Caco-2 (cell line): ENCODE measurements around the gene LRP1-AS. TPM values are rescaled to one million over a fixed set of nuclear protein-coding genes. Genes with fewer than 3 reads are reported as not detected.

ENCODE experiments used
- BruUV-seq: library from RNA; stranded (reverse); fragments of 400-500 nt; replicated peaks from 2 replicates; lab custom pipeline; 2021; lab: Mats Ljungman, UMichigan
- CTCF ChIA-PET: fragments of 300-600 bp; sonication (Branson Sonifier 250); formaldehyde crosslinking; loops from one replicate; lab custom pipeline; 2022; ENCODE audit warnings: antibody characterized with exemption; lab: Charles Lee
- POLR2A ChIA-PET: fragments of 300-600 bp; sonication (Branson Sonifier 250); formaldehyde crosslinking; loops from one replicate; lab custom pipeline; 2022; ENCODE audit warnings: antibody characterized with exemption; lab: Charles Lee
- DNase-seq, 2 experiments: peaks; one replicate each; pipeline versions ENCODE4 v3.0.0 to v3.0.0-alpha.2; 2020 to 2022
- H3K27me3 ChIP-seq: replicated peaks from 2 replicates; pipeline ENCODE4 v1.6.0; 2011; ENCODE audit warnings: low read length; ENCODE audit not compliant: control insufficient read depth, insufficient read depth
- H3K36me3 ChIP-seq: 2 replicates; pipeline ENCODE4 v1.5.1; 2011; ENCODE audit warnings: low read length; ENCODE audit not compliant: control insufficient read depth, insufficient read depth
- H3K4me1 ChIP-seq: fragments of 250-450 bp; sonication (Bioruptor Pico); 2 replicates; pipeline ENCODE4 v1.5.1; 2020; ENCODE audit warnings: mild to moderate bottlenecking
- H3K4me3 ChIP-seq: 2 replicates; pipeline ENCODE4 v1.5.1; 2011; ENCODE audit warnings: low read depth, mild to moderate bottlenecking, control low read depth, low read length
- H3K9me3 ChIP-seq: fragments of 250-450 bp; sonication (Bioruptor Pico); 2 replicates; pipeline ENCODE4 v1.5.1; 2020; ENCODE audit warnings: mild to moderate bottlenecking, moderate library complexity
- H3K27ac Mint-ChIP-seq: one replicate; pipeline ENCODE4 v1.8.0; 2022; ENCODE audit warnings: mixed read lengths; ENCODE audit not compliant: unreplicated experiment
- H3K27me3 Mint-ChIP-seq: one replicate; pipeline ENCODE4 v1.8.0; 2022; ENCODE audit warnings: mixed read lengths; ENCODE audit not compliant: insufficient read depth, unreplicated experiment
- H3K36me3 Mint-ChIP-seq: one replicate; pipeline ENCODE4 v1.8.0; 2022; ENCODE audit warnings: mild to moderate bottlenecking, mixed read lengths; ENCODE audit not compliant: insufficient read depth, unreplicated experiment
- H3K4me1 Mint-ChIP-seq: one replicate; pipeline ENCODE4 v1.8.0; 2022; ENCODE audit warnings: low read depth, mixed read lengths; ENCODE audit not compliant: unreplicated experiment
- H3K4me3 Mint-ChIP-seq: one replicate; pipeline ENCODE4 v1.8.0; 2022; ENCODE audit warnings: mild to moderate bottlenecking, moderate library complexity, mixed read lengths; ENCODE audit not compliant: unreplicated experiment
- H3K9me3 Mint-ChIP-seq: one replicate; pipeline ENCODE4 v1.8.0; 2022; ENCODE audit warnings: mixed read lengths; ENCODE audit not compliant: unreplicated experiment
- CTCF ChIP-seq, 2 experiments: fragments of 200-600 bp in 1 of 2; IDR thresholded peaks; 1 replicate in 1 of 2; 2 replicates in 1 of 2; pipeline versions ENCODE4 v1.5.1 to v1.8.0; 2011 to 2022; ENCODE audit warnings: antibody characterized with exemption in 1 of 2, control low read depth in 1 of 2, inconsistent platforms in 1 of 2, low read depth in 1 of 2, low read length in 1 of 2, mild to moderate bottlenecking in 1 of 2, moderate library complexity in 1 of 2; ENCODE audit not compliant: insufficient read depth in 1 of 2, severe bottlenecking in 1 of 2, unreplicated experiment in 1 of 2
- intact Hi-C: fragments of 100-400 bp; cut with micrococcal nuclease; formaldehyde crosslinking; loops from one replicate; pipeline ENCODE4 v1.10.0; 2022; ENCODE audit not compliant: unreplicated experiment
- total RNA-seq: library from RNA; stranded (reverse); gene quantifications from 2 replicates; pipeline ENCODE4 v1.2.3, GENCODE V29; 2022

The LRP1-AS gene
- total RNA-seq, 1 experiment from 2014 or later: not detected

- intact Hi-C loops: no loop called here
- Mint-ChIP-seq H3K27ac (no peak overlapping the region), H3K9me3 (no peaks in the 10 kb centered on the region), H3K4me1 (no peaks in the 10 kb centered on the region), H3K4me3 (no peak overlapping the region), H3K36me3 (peaks cover 41% of the 10 kb centered on the region), H3K27me3 (no peaks in the 10 kb centered on the region)
- POLR2A ChIA-PET: no interaction called here
- Histone ChIP-seq H3K4me3 (no peak overlapping the region), H3K9me3 (no peaks in the 10 kb centered on the region), H3K27me3 (no peaks in the 10 kb centered on the region), H3K36me3 (peaks cover 8% of the 10 kb centered on the region), H3K4me1 (no peaks in the 10 kb centered on the region)
- CTCF ChIA-PET: interaction anchor here (1.0 kb wide), 1 partner anchor 16 kb away, joined by 3 read pairs; no protein-coding TSS in a partner anchor
- no peak for DNase-seq
- BruUV-seq: no TSS peak
- no peak for TF ChIP-seq CTCF (IDR thresholded peaks at IDR 0.05; ENCODE audit: insufficient read depth in 1 of 2, low read depth in 1 of 2, low read length in 1 of 2, severe bottlenecking in 1 of 2, unreplicated experiment in 1 of 2)
These were observed 43.4 kb upstream of the LRP1-AS start for GRCh38 chr12:57190821-57191220.

- peaks cover 42% of the 10 kb centered on the region for H3K36me3 Mint-ChIP-seq
- Histone ChIP-seq H3K4me3 (no peak overlapping the region), H3K36me3 (peaks cover 8% of the 10 kb centered on the region), H3K9me3 (no peaks in the 10 kb centered on the region), H3K4me1 (no peaks in the 10 kb centered on the region), H3K27me3 (no peaks in the 10 kb centered on the region)
- no peaks in the 10 kb centered on the region for H3K4me1 Mint-ChIP-seq
- no TSS peak for BruUV-seq
- no peaks in the 10 kb centered on the region for H3K27me3 Mint-ChIP-seq
- no peak overlapping the region for H3K4me3 Mint-ChIP-seq
- no peaks in the 10 kb centered on the region for H3K9me3 Mint-ChIP-seq
- no peak for DNase-seq
- no peak for TF ChIP-seq CTCF (IDR thresholded peaks at IDR 0.05; ENCODE audit: insufficient read depth in 1 of 2, low read depth in 1 of 2, low read length in 1 of 2, severe bottlenecking in 1 of 2, unreplicated experiment in 1 of 2)
- POLR2A ChIA-PET: no interaction called here
- intact Hi-C loops: no loop called here
- CTCF ChIA-PET: interaction anchor here (0.8 kb wide), 1 partner anchor 62 kb away, joined by 3 read pairs; no protein-coding TSS in a partner anchor
- no peak overlapping the region for H3K27ac Mint-ChIP-seq
These were observed 42.6 kb upstream of the LRP1-AS start for GRCh38 chr12:57190037-57190436.

GRCh38 chr12:57188090-57188425, 40.6 kb upstream of the LRP1-AS start:
- ChIA-PET POLR2A (no interaction called here), CTCF (interaction anchor here (0.6 kb wide), 1 partner anchor 36 kb away, joined by 3 read pairs; no protein-coding TSS in a partner anchor)
- Mint-ChIP-seq H3K36me3 (peaks cover 60% of the 10 kb centered on the region), H3K27me3 (no peaks in the 10 kb centered on the region), H3K9me3 (no peaks in the 10 kb centered on the region), H3K27ac (no peak overlapping the region), H3K4me3 (no peak overlapping the region), H3K4me1 (peaks cover 3% of the 10 kb centered on the region)
- H3K9me3 ChIP-seq: no peaks in the 10 kb centered on the region
- DNase-seq: no peak
- TF ChIP-seq CTCF (IDR thresholded peaks at IDR 0.05; ENCODE audit: insufficient read depth in 1 of 2, low read depth in 1 of 2, low read length in 1 of 2, severe bottlenecking in 1 of 2, unreplicated experiment in 1 of 2): no peak
- no peak overlapping the region for H3K4me3 ChIP-seq
- H3K36me3 ChIP-seq: peaks cover 5% of the 10 kb centered on the region
- H3K4me1 ChIP-seq: no peaks in the 10 kb centered on the region
- intact Hi-C loops: no loop called here
- H3K27me3 ChIP-seq: no peaks in the 10 kb centered on the region
- BruUV-seq: no TSS peak
